HG03457 (cell line): ENCODE measurements around the gene PRMT9.

Experiments used
- ATAC-seq: cut with Tn5 transposase; IDR thresholded peaks from one replicate; pipeline ENCODE4 v1.9.1; 2021; ENCODE audit warnings: moderate number of reproducible peaks; ENCODE audit not compliant: unreplicated experiment

The PRMT9 gene

DNA sequence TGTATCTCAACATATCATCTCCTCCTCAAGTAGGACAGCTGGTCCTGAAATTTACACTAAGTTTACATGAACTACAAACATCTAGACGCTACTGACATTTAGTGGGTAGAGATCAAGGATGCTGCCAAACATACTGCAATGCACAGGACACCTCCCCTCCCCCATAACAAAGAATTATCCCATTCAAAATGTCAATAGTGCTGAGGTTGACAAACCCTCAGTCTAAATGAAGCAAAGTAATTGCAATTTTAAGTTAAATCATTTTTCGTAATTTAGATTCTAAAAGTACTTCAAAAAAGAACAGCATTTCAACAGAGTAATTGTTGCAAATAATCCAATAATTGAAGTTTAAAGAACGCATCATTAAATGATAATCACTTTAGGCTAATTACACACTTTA is 1.2 kb downstream of the PRMT9 start:
- no peak for ATAC-seq

DNA sequence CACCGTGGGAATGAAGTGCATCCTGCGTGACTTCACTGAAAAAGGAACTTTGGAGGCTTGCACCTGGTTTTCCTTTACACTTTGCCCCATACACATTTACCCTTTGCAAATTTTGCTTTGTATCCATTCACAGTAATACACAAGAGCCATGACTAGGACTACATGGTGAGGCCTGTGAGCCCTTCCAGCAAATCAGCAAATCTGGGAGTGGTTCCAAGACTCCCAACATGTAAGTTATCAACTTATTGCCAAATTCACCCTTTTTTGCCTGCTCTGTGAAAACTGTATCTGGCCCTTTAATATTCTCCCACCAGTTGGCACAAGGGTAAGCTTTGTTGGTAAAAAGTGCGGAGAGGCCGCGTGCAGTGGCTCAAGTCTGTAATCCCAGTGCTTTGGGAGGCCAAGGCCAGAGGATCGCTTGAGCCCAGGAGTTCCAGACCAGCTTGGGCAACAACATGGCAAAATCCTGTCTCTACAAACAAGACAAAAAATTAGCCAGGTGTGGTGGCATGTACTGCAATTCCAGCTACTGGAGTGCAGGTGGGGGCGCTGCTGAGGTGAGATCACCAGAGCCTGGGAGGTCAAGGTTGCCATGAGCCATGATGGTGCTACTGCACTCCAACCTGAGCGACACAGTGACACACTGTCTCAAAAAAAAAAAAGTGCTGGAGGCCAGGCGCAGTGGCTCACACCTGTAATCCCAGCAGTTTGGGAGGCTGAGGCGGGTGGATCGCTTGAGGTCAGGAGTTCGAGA is 5.0 kb downstream of the PRMT9 start:
- ATAC-seq: no peak

DNA sequence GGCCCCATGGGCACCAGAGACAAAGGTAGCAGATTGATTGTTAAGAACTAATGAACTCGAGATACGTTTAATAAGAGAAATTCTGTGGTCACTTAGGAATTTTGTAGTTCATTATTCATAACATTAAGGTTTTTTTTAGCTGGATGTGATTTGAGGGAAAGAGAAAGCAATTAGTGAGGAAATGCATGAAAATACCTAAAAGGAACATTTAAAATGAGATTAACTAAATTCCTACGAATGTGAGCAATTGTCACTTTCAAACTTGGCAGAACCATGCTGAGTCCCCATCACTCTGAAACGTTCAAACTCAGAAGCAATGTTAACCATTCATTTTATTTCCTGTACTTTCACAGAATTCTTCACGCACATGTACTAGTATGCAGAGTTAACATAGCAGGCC is 5.9 kb downstream of the PRMT9 start:
- ATAC-seq: no peak

DNA sequence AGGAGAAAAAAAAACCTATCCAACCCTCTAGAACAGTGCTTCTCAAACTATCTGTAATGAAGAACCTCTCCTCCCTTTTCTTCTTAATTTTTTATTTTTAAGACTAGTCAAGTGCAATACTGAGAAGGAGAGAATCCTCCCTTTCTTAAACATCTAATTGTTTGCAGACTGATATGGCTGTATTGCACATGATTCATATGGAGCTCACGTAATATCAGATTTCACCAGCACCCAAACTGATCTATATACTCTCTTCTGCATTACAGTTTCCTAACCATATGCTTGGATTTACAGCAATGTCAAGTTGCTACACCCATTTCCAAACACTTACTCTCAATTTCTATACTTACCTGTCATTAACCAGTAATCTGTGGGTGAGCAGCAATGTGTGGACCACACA is 9.5 kb downstream of the PRMT9 start:
- ATAC-seq: no peak

DNA sequence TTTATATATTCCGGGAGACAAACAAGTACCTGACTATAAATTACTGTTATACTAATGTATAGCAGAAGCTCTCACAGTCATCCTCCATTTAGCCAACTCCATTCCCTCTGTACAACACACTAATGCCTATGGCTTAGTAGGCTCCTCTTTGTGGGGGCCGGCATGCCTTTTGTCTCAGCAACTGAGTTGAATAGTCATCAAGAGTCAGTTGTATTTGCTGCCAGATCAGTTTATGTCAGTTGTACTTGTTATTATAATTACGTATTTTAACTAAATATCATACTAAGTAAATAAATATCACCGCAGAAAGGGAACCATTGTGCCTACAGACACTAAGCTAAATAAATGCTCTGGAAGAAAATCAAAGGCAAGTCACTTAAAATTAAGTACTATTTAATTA is 9.9 kb downstream of the PRMT9 start:
- no peak for ATAC-seq

DNA sequence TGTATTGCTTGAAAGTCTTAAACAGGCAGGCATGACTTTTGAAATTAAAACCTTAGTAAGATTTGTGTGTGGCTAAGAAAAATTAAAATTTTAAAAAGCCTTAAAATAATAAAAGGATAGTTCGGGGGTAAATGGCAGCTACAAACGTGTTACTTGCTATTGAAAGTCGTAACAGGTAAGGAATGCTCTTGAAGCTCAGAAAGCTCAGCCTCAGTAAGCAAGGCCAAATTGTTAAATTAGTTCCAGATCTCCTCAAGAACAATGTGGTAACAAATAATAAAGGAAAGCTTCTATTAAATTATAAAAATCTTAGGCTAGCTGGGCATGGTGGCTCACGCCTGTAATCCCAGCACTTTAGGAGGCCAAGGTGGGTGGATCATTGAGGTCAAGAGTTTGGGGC is 25.5 kb downstream of the PRMT9 start:
- no peak for ATAC-seq

DNA sequence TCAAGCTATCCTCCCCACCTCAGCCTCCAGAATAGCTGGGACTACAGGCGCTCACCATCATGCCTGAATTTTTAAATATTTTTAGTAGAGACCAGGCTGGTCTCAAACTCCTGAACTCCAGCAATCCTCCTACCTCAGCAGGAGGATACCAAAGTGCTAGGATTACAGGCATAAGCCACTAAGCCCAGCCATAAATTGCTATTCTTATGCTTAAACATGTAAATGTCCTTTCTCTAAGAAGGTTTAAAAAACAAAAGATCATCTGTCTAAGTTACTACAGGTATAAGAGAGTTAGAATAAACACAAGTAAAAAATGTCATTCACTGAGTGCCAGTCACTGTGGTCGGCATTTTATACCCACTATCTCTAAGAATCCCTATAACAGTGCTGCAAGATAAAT is 28.3 kb downstream of the PRMT9 start:
- ATAC-seq: no peak

DNA sequence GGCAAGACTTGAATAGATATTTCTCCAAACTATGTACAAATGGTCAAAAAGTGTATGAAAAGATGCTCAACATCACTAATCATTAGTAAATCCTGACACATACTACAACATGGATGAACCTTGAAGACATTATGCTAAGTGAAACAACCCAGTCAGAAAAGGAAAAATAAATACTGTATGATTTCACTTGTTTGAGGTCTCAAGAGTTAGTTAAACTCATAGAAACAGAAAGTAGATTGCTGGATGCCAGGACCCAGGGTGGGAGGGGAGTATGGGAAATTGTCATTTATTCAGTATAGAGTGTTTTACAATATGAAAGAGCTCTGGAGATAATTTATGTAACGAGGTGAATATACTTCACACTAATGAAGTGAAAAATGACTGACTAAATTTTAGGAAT is 32.4 kb downstream of the PRMT9 start:
- ATAC-seq: no peak

DNA sequence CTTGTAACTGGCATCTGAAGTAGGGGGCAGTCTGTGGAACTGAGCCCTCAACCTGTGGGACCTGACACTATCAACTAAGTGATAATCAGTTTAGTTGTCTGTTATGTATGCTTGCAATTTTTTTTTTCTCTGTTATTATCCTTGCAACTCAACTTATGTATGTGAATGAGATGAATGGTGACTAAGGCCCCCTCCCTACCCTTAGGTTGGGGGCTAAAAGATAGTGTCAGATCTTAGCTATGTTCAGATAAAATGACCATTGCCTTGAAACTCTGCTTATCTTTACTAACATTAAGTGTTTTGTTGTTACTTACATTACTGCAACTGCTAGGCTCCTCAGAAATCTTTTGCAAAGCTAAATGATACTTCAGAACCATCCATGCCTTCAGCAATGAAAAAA is 35.3 kb downstream of the PRMT9 start:
- ATAC-seq: no peak

DNA sequence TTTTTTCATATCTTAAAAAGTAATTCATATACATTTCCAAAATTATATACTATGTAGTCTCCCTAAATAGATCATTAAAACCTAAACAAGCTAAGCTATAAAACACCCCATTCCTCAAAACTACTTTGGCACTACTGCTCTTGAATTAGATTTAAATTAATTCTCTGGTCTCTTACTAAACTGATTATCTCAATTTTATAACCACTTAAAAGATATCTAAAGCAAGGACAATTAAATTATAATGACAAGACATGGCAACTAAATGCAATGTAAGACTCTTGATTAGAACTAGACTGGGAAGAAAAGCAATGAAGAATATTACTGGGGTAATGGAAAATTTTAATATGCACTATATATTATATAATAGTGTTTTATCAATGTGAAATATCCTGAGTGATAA is 38.9 kb downstream of the PRMT9 start:
- ATAC-seq: no peak

DNA sequence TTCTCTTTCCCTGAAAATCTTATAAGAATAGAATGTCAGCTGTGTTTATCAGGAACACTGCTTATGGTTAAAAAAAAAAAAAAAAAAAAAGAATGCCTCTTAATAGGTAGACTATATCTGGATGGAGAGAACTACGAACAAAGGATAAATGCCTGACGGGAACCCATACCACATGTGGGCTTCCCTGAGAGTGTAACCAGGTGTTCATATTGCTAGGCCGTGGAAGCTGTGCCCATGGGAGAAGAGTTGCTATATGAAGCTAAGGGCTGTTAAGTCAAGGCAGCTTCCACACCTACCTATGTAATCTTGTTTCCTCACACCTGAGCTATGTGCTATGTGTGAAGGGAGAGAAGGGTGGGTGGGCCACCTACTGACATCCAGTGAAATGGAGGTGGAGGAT is 39.5 kb downstream of the PRMT9 start:
- no peak for ATAC-seq

DNA sequence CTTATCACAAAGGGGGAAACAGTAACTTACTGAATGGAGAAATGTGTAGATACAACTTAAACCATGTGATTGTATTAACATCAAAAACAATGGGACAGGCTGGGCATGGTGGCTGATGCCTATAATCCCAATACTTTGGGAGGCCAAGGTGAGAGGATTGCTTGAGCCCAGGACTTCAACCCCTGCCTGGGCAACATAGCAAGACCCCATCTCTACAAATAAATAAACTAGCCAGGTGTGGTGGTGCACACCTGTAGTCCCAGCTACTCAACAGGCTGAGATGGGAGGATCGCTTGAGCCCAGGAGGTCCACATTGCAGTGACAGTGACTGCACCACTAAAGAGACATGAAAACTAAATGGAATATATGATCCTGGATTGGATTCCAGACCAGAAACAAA is 40.3 kb downstream of the PRMT9 start:
- no peak for ATAC-seq

DNA sequence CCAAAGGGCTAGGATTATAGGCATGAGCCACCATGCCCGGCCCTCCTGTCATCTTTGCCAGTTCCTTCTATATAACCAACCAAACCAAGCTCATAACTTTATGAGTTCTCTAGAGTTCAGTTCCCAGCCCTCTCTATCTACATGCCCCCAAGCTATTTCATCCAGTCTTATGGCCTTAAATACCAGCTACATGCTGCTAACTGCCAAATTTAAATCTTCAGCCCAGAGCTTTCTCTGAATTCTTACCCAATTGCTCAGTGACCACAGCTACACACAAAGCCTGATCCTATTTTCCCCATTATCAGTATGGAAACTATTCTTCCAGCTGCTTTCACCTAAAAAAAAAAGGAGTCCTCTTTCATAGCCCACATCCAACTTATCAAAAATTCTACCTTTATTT is 43.6 kb downstream of the PRMT9 start:
- ATAC-seq: no peak

DNA sequence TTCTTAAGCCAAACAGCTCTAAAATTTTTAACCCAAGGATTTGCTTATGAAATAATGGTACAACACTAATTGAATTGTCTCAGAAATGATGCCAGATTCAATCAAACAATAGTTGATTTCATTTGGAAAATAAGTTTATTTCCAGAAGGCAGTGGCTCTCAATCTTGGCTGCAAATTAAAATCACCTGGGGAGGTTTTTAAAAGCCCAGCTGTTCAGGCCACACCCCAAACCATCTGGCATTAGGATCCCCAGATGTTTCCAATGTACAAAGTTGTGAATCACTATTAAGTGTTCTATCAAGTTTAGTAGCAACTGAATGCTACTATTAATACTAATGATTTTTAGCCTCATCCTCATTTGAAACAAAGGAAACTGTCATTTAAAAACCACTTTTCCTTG is 44.6 kb downstream of the PRMT9 start:
- ATAC-seq: no peak

DNA sequence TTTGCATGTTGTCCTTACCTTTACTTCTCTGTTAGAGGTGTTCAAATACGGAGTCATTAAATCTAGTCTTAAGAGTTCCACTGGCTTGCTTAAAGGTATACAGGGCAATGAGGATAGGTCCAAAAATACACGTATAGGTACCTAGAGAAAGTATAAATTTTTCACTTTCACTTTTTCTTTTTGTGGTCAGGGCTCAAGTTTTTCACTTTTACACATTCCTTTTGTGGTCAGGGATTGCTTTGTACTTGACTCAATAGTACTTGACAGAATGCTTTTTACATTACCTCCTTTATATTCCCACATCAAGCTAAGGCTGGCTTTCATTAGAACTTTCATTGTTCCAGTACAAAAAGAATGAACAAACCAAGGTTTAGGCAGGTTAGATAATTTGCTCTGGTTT is 45.0 kb downstream of the PRMT9 start:
- no peak for ATAC-seq

DNA sequence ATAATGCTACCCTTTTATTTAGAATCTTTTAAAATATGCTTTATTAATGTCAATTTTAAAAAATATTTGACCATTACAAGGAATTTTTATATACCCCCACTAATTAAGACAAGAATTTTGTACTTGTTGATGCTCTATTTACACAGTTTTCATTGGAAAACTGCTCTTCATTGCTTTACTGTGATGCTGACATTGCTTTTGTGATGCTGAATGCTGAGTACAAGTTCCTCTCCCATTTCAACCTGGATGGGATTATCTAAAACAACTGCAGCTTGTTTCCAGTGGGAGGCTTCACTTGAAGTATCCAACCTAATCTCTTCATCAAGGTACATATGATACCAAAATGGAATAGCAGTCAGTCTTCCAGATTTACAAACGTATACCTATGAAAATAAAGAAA is 45.6 kb downstream of the PRMT9 start:
- ATAC-seq: no peak

DNA sequence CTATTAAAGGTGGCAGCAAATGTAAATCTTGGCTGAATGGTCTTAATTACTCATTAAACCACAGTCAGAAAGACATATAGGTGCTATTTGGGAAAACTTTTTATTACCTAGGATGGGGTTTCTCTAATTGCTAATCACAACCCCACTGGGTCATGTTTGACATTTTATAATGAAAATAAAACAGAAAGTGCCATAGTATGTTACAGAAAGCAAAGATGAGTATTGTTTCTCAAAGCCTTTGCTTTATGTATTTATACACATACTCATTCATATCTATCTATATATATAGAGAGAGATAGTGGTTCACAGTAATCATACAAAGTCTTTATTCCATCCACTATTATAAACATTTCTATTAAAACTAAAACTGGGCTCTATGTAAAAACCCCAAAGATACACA is 48.6 kb downstream of the PRMT9 start:
- ATAC-seq: no peak

DNA sequence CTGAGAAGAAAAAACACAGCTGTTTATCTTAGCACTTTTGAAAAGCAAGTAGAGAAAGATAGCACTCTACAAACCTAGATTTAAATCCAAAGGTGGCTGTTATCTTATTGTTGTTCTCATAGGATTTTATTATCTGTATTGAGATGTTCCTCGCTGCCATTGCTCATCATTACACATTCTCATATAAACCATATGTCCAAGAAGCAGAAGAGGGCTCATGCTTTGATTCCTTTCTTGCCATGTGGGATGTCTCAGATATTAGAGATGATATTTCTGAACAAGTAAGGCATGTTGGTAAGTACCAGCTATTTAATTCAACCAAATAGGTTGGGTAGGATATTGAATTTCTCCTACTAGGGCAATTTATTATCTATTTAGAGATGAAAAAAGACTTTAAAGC is 50.3 kb downstream of the PRMT9 start:
- ATAC-seq: no peak

DNA sequence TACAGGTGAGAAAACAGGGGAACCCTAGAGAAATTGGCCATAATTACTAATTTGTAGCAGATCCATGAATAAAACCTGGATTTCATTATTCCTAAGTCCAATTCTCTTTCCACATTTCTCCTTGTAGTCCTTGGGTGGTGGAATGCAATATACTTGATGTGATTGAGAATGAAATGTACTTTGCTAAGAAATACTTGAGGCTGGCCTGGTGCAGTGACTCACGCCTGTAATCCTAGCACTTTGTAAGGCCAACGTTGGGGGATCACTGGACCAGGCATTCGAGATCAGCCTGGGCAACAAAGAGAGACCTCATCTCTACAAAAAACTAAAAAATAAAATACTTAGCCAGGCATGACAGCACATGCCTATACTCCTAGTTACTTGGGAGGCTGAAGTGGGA is 50.9 kb downstream of the PRMT9 start:
- no peak for ATAC-seq

DNA sequence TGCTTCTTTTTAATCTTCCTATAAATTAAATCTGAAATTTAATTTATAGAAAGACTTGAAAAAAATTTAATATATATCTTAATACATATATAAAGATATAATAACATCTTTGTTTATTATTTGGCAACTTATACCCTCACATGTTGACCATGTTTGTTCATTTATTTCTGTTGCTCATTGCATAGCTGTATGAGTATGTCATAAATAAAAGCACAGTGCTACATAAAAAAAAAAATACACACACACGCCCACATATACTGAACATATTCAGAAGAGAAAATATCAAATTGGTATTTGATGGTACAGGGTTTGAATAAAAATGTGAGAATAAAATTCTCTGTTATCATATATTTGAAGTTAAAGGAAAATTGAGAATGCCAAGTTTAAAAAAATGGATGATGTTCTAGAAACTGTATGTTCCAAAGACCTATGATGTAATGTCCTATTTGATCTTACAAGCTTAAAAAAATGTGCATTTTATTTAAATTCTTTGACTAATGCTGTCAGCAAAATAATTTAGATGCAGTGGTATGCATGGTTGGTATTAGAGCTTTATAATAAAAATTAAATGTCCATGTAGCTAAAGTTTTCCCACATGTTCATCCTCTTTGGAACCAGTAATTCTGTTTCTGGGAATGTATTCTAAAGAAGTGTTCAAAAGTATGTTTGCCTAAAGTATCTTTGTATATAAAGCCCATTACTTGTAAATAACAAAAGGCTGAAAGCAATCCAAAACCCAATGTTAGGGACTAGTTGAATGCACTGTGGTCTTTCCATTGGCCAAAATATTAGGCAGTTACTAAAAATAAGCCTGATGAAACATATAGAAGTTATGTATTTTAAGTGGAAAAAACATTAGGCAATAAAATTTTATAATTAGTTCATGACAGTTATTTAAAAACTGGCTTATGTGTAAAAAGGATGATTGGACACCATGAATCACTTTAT is 53.9 kb downstream of the PRMT9 start:
- ATAC-seq: no peak

DNA sequence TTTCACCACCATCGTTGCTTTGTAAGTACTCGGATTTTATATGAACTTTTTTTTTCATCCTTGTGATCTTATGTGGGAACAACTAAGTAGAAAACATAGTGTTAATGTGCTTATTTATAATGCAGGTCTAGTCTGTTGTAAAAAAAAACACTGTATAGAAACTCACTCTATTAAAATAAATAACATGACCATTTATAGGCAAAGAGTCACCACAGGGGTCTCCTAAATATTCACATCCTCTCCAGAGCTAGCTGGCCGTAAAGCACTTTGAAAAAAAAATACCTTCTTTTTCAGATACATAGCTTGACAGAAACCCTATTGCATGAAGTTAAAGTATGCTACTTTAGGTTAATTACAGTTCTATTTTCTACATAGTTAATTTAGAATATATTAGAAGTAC is 55.5 kb downstream of the PRMT9 start:
- no peak for ATAC-seq

DNA sequence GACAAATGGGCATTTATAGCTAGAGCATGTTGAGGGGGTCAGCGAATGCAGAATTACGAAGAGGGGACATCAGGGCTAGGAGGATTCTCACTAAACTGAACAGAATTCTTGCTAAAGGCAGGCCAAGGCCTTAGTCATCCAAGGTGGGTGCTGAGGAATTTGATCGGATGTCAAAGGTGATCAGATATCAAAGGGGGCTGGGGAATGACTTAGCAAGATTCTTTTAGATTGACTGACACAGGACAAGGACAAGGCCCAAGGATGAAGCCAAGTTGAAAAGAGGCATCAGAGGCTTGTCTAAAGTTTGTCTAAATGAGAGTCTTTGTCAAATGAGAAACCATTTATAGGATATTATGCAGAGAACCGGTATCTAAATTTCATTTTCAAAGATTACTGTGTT is 57.1 kb downstream of the PRMT9 start:
- no peak for ATAC-seq
